Osteoblast (primary cell): Measurements from ENCODE around the gene TEC. TPM values are rescaled to one million over a fixed set of nuclear protein-coding genes. Genes with fewer than 3 reads are reported as not detected.

ENCODE experiments used
- DNase-seq: peaks from one replicate; pipeline ENCODE4 v3.0.0; 2011; ENCODE audit warnings: low spot score, mixed read lengths; ENCODE audit not compliant: insufficient read length; ENCODE audit errors: missing footprints
- H2AFZ ChIP-seq: 2 replicates; pipeline ENCODE4 v1.6.0; 2011; ENCODE audit warnings: mild to moderate bottlenecking, low read length
- H3K27ac ChIP-seq: 2 replicates; pipeline ENCODE4 v1.5.1; 2011; ENCODE audit warnings: mild to moderate bottlenecking, low read depth, low read length, moderate library complexity
- H3K27me3 ChIP-seq: 2 replicates; pipeline ENCODE4 v1.6.0; 2012; ENCODE audit warnings: mild to moderate bottlenecking, control low read depth, inconsistent platforms, low read length, moderate library complexity; ENCODE audit not compliant: insufficient read depth
- H3K36me3 ChIP-seq: 2 replicates; pipeline ENCODE4 v1.5.1; 2011; ENCODE audit warnings: mild to moderate bottlenecking, low read length, control low read depth, moderate library complexity; ENCODE audit not compliant: insufficient read depth
- H3K4me1 ChIP-seq: 2 replicates; pipeline ENCODE4 v1.5.1; 2011; ENCODE audit warnings: mild to moderate bottlenecking, low read length, control low read depth, moderate library complexity; ENCODE audit not compliant: insufficient read depth
- H3K4me2 ChIP-seq: 2 replicates; pipeline ENCODE4 v1.6.0; 2011; ENCODE audit warnings: mild to moderate bottlenecking, low read length; ENCODE audit not compliant: insufficient read depth
- H3K4me3 ChIP-seq: fragments of 200-600 bp; sonication (generic); 3 replicates; pipeline ENCODE4 v1.5.1; 2012; ENCODE audit warnings: mild to moderate bottlenecking, low read length, inconsistent platforms; ENCODE audit not compliant: insufficient read depth
- H3K79me2 ChIP-seq: 2 replicates; pipeline ENCODE4 v1.6.0; 2012; ENCODE audit warnings: mild to moderate bottlenecking, low read length, control low read depth, inconsistent platforms; ENCODE audit not compliant: insufficient read depth
- H3K9me3 ChIP-seq: 2 replicates; pipeline ENCODE4 v1.5.1; 2011; ENCODE audit warnings: low read depth, low read length, control low read depth
- H4K20me1 ChIP-seq: 2 replicates; pipeline ENCODE4 v1.6.0; 2012; ENCODE audit warnings: mild to moderate bottlenecking, low read length, control low read depth; ENCODE audit not compliant: insufficient read depth
- CTCF ChIP-seq: IDR thresholded peaks from 2 replicates; pipeline ENCODE4 v1.5.1; 2011; ENCODE audit warnings: mild to moderate bottlenecking, low read depth, low read length, moderate library complexity; ENCODE audit errors: extremely low read depth
- total RNA-seq: library from RNA; depleted of rRNA; stranded (reverse); fragments of >200 nt; gene quantifications from 2 replicates; pipeline ENCODE4 v1.2.3, GENCODE V29; 2012

TEC gene
- total RNA-seq, 1 donor: 1.8 TPM

DNA sequence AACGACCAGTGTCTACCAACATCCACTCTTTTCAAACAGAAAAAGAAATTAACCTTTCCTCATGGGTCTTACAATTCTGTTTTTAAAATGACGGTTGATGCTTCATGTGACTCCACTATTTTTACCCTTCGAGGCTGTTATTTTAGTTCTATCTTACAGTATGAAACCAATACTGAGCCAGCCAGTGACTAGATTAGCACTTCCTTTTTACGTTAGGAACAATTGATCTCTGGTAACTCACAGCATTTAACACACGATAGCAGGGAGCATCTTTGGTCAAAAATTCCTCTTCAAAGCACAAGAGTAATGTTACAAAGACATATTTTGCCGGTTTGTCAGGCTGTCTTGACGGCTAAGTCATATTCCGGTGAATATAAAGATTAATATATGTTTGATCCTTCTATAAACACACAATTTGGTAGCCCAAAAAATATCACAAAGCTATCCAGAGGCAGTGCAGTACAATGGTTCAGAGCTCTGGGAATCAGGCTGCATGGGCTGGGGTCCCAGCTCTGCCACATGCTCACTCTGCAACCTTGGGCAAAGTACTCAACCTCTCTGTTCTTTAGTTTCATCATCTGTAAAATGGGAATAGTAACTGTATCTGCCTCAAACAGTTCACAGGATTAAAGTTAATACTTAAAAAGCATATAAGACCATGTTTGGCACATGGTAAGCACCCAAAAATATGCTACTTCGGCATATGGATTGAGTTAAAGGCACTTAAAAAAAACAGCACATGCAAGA lies 72.7 kb downstream of the TEC start:
- Histone ChIP-seq H3K36me3 (no peaks in the 10 kb centered on the region), H3K9me3 (no peaks in the 10 kb centered on the region), H2AFZ (no peak overlapping the region), H3K4me2 (no peak overlapping the region), H3K27ac (no peak overlapping the region), H3K4me1 (no peaks in the 10 kb centered on the region), H4K20me1 (no peaks in the 10 kb centered on the region), H3K27me3 (peaks cover 16% of the 10 kb centered on the region), H3K4me3 (no peak overlapping the region), H3K79me2 (no peaks in the 10 kb centered on the region)
- DNase-seq: no peak
- no peak for TF ChIP-seq CTCF

DNA sequence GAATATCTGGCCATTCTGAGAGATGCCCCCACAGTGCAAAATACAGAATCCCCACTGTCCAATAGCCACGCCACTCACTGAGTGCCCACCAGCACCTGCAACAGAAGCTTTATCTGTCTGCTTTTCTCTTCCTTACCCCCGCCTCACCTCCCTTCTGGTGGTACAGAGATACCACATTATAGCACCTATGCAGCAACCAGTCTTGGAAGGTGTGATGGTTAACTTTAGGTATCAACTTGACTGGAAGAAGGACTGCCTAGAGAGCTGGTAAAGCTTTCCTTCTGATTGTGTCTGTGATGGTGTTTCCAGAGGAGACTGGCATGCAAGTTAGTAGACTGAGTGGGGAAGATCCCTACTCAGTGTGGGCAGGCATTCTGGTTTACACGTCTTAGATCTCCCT lies 73.8 kb downstream of the TEC start:
- H3K4me3 ChIP-seq: no peak overlapping the region
- H4K20me1 ChIP-seq: no peaks in the 10 kb centered on the region
- DNase-seq: no peak
- no peaks in the 10 kb centered on the region for H3K79me2 ChIP-seq
- H3K9me3 ChIP-seq: no peaks in the 10 kb centered on the region
- no peak overlapping the region for H2AFZ ChIP-seq
- peaks cover 9% of the 10 kb centered on the region for H3K27me3 ChIP-seq
- no peak overlapping the region for H3K27ac ChIP-seq
- TF ChIP-seq CTCF: no peak
- no peaks in the 10 kb centered on the region for H3K4me1 ChIP-seq
- no peak overlapping the region for H3K4me2 ChIP-seq
- no peaks in the 10 kb centered on the region for H3K36me3 ChIP-seq

DNA sequence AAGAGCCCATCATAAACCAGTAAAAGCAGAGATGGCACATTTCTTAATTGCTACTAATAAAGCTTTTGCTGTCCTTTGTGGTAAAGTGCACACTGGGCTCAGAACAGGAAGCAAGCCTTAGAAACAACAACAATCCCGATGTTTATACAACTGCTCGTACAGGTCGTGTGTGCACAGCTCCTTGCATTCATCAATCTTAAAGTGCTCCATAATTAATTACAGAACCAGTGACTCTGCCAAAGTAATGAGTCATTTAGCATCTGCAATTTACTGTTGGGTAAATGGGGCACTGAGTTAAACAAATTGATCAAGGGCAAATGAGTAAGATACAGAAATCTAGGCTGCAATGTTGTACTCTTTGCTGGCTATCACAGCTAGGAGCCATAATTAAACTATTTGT lies 74.3 kb downstream of the TEC start:
- Histone ChIP-seq H3K9me3 (no peaks in the 10 kb centered on the region), H4K20me1 (no peaks in the 10 kb centered on the region), H3K4me3 (no peak overlapping the region), H3K36me3 (no peaks in the 10 kb centered on the region), H2AFZ (no peak overlapping the region), H3K4me1 (no peaks in the 10 kb centered on the region), H3K27me3 (peaks cover 10% of the 10 kb centered on the region), H3K27ac (no peak overlapping the region), H3K79me2 (no peaks in the 10 kb centered on the region), H3K4me2 (no peak overlapping the region)
- TF ChIP-seq CTCF: no peak
- DNase-seq: no peak

DNA sequence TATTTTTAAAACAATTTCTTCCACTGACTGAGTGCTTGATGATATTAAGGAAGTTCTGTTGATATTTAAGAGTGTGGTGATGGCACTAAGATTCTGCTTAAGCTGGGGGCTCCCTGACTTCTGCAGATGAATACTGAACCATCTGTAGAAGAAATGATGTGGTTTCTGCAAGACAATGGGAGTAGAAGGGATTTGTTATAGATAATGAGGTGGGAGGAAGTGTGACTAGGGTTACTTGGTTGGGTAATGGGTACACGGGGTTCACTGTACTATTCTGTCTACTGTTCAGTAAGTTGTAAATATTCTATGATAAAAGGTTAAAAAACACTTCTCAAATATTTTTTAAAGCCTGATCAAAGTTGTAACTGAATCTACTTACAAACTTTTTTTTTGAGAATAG lies 74.7 kb downstream of the TEC start:
- H3K36me3 ChIP-seq: no peaks in the 10 kb centered on the region
- no peak overlapping the region for H3K4me2 ChIP-seq
- no peaks in the 10 kb centered on the region for H4K20me1 ChIP-seq
- TF ChIP-seq CTCF: no peak
- H3K4me3 ChIP-seq: no peak overlapping the region
- no peak for DNase-seq
- H3K27ac ChIP-seq: no peak overlapping the region
- no peaks in the 10 kb centered on the region for H3K4me1 ChIP-seq
- H3K79me2 ChIP-seq: no peaks in the 10 kb centered on the region
- no peaks in the 10 kb centered on the region for H3K9me3 ChIP-seq
- no peak overlapping the region for H2AFZ ChIP-seq
- peaks cover 6% of the 10 kb centered on the region for H3K27me3 ChIP-seq
